Adrenal gland (tissue), 12 donors: ENCODE data around the gene OSBPL9. TPM values are rescaled to one million over a fixed set of nuclear protein-coding genes. Genes with fewer than 3 reads are reported as not detected.

Experiments used
- DNase-seq, 7 donors: peaks; one replicate each; pipeline ENCODE4 v3.0.0-alpha.2; 2019 to 2020
- H3K27ac ChIP-seq, 5 donors: fragments of 200-600 bp; sonication (generic) in 4 of 5; 1 replicate in 3 of 5; 2 replicates in 2 of 5; pipeline versions ENCODE4 v1.5.1 to v1.8.0; 2016 to 2020; ENCODE audit warnings: mild to moderate bottlenecking in 1 of 5
- H3K27me3 ChIP-seq: fragments of 200-600 bp; 2 replicates; pipeline ENCODE4 v1.8.0; 2021
- H3K36me3 ChIP-seq, 2 donors: fragments of 200-600 bp; replicated peaks in 1 of 2; 1 replicate in 1 of 2; 2 replicates in 1 of 2; pipeline versions ENCODE4 v1.5.1 to v1.8.0; 2018 to 2022
- H3K4me1 ChIP-seq, 2 donors: fragments of 200-600 bp; replicated peaks in 1 of 2; 1 replicate in 1 of 2; 2 replicates in 1 of 2; pipeline versions ENCODE4 v1.5.1 to v1.8.0; 2018 to 2021
- H3K4me3 ChIP-seq, 4 donors: fragments of 200-600 bp; sonication (generic) in 3 of 4; one replicate each; pipeline ENCODE4 v1.5.1; 2016 to 2018
- H3K9me3 ChIP-seq, 3 donors: fragments of 200-600 bp; sonication (generic) in 1 of 3; replicated peaks in 1 of 3; 1 replicate in 2 of 3; 2 replicates in 1 of 3; pipeline versions ENCODE4 v1.5.1 to v1.8.0; 2016 to 2021
- CTCF ChIP-seq, 6 experiments: fragments of 450-650 bp in 4 of 6; fragments of 200-600 bp in 2 of 6; sonication (generic) in 1 of 6; IDR thresholded peaks; 1 replicate in 5 of 6; 2 replicates in 1 of 6; pipeline versions ENCODE4 v1.5.1 to v1.8.0; 2016 to 2021; ENCODE audit warnings: antibody characterized with exemption in 6 of 6, mild to moderate bottlenecking in 2 of 6, moderate library complexity in 1 of 6
- POLR2A ChIP-seq, 2 donors: fragments of 450-650 bp; IDR thresholded peaks; one replicate each; pipeline ENCODE4 v1.6.1; 2017; ENCODE audit warnings: antibody characterized with exemption in 2 of 2, mild to moderate bottlenecking in 2 of 2, moderate library complexity in 1 of 2
- WGBS, 4 donors: extraction: QIAGEN DNeasy Blood & Tissue Kit in 2 of 4; methylation state at CpG; one replicate each; pipeline versions ENCODE4 v1.1.5 to v1.1.7; 2013 to 2017; 5-methylcytosine and 5-hydroxymethylcytosine counted together
- intact Hi-C, 2 donors: fragments of 100-400 bp; cut with DNase I; formaldehyde crosslinking; loops; one replicate each; pipeline versions ENCODE4 v1.14.1 to v1.15.0; 2022 to 2023
- polyA plus RNA-seq, 3 donors: library from polyadenylated mRNA; stranded (reverse); fragments of 200-250 nt in 2 of 3; fragments of 350-450 nt in 1 of 3; fragmentation: Illumina TruSeq in 1 of 3; extraction: RNeasy Lipid Tissue Mini Kit (QIAGEN cat#74804) in 1 of 3; gene quantifications; one replicate each; pipeline ENCODE4 v1.2.3, GENCODE V29; 2013 to 2014
- total RNA-seq, 9 donors: library from RNA; depleted of rRNA in 4 of 9; stranded (reverse); fragments of >200 nt in 4 of 9; fragments of 120-200 nt in 1 of 9; fragmentation: NEBNext Ultra II Directional in 1 of 9; extraction: Animal tissue kit (Norgen Biotek cat#: 25700) in 1 of 9; gene quantifications; one replicate each; pipeline versions ENCODE4 v1.1.0 to v1.2.4, GENCODE V29; 2013 to 2023
- donor health status: healthy with polysubstance abuse.
- donor health status: Bipolar disorder and iron deficiency.
- donor health status: DM: yes; HTN: yes; CAD: no.
- donor health status: DM: no; HTN: no; CAD: no.
- donor health status: DM: no; HTN: no; CAD: no.
- donor health status: DM: yes; HTN: yes; CAD: no.

Gene OSBPL9
- total and polyA plus RNA-seq, 12 donors = 61.9 to 180 (median 87.3) TPM

GRCh38 chr1:51638350-51638749 is 21.5 kb downstream of the OSBPL9 start:
- H3K27ac ChIP-seq = no peak overlapping the region
- H3K9me3 ChIP-seq = no peaks in the 10 kb centered on the region
- DNase-seq = no peak
- H3K27me3 ChIP-seq = no peaks in the 10 kb centered on the region
- intact Hi-C loops = no loop called here
- TF ChIP-seq POLR2A (IDR thresholded peaks at IDR 0.05) (no peak), CTCF (IDR thresholded peaks at IDR 0.05) (no peak)
- H3K4me1 ChIP-seq = peaks cover 0 to 32% of the 10 kb centered on the region in 2 donors
- no peak overlapping the region for H3K4me3 ChIP-seq
- WGBS, 4 donors = 98 to 100% (median 98%) methylated on average over 3 of the region's 3 CpGs
- no peaks in the 10 kb centered on the region for H3K36me3 ChIP-seq

- Histone ChIP-seq H3K9me3 (no peaks in the 10 kb centered on the region), H3K36me3 (no peaks in the 10 kb centered on the region), H3K4me3 (no peak overlapping the region), H3K27me3 (no peaks in the 10 kb centered on the region), H3K4me1 (peaks cover 0 to 32% of the 10 kb centered on the region in 2 donors), H3K27ac (no peak overlapping the region)
- DNase-seq = no peak
- TF ChIP-seq POLR2A (IDR thresholded peaks at IDR 0.05) (no peak), CTCF (IDR thresholded peaks at IDR 0.05) (no peak)
- intact Hi-C loops = no loop called here
- 84 to 98% (median 87%) methylated on average over 3 of the region's 3 CpGs for WGBS, 4 donors
Measured at GRCh38 chr1:51639694-51640093, 22.8 kb downstream of the OSBPL9 start.

- intact Hi-C loops = no loop called here
- H3K36me3 ChIP-seq = no peaks in the 10 kb centered on the region
- H3K4me1 ChIP-seq = peaks cover 0 to 32% of the 10 kb centered on the region in 2 donors
- DNase-seq = no peak
- no peak overlapping the region for H3K4me3 ChIP-seq
- H3K27me3 ChIP-seq = no peaks in the 10 kb centered on the region
- TF ChIP-seq POLR2A (IDR thresholded peaks at IDR 0.05) (no peak), CTCF (IDR thresholded peaks at IDR 0.05) (no peak)
- H3K27ac ChIP-seq = no peak overlapping the region
- H3K9me3 ChIP-seq = no peaks in the 10 kb centered on the region
- 99 to 100% (median 100%) methylated on average over 2 of the region's 2 CpGs for whole genome bisulfite sequencing, 4 donors
Measured at GRCh38 chr1:51641096-51641495, 24.2 kb downstream of the OSBPL9 start.

- WGBS, 4 donors = 70 to 87% (median 84%) methylated on average over 1 of the region's 1 CpG
- no peak for DNase-seq
- Histone ChIP-seq H3K4me1 (peaks cover 0 to 27% of the 10 kb centered on the region in 2 donors), H3K4me3 (no peak overlapping the region), H3K27ac (peak overlapping the region in 2 of 5 donors; percentile 59 to 67), H3K9me3 (no peaks in the 10 kb centered on the region), H3K27me3 (no peaks in the 10 kb centered on the region), H3K36me3 (no peaks in the 10 kb centered on the region)
- TF ChIP-seq CTCF (IDR thresholded peaks at IDR 0.05) (no peak), POLR2A (IDR thresholded peaks at IDR 0.05) (no peak)
- intact Hi-C loops = no loop called here
Measured at GRCh38 chr1:51642739-51643142, 25.8 kb downstream of the OSBPL9 start.
